DMS114 treated with DMSO at 0.1 percent for 48 hours (cell line): ENCODE results near the gene P3H1.
A peak's percentile ranks its signal among the peaks of the same experiment; 100 is the strongest.
"Not testable (repeated sequence)": the region's sequence is repeated elsewhere in the genome, so short reads cannot be mapped to it uniquely, and the experiment has no call there.

ENCODE experiments used
- DNase-seq: peaks from one replicate; lab custom pipeline; 2025; ENCODE audit not compliant: unreplicated experiment; lab: John Stamatoyannopoulos, UW

The P3H1 gene

DNA sequence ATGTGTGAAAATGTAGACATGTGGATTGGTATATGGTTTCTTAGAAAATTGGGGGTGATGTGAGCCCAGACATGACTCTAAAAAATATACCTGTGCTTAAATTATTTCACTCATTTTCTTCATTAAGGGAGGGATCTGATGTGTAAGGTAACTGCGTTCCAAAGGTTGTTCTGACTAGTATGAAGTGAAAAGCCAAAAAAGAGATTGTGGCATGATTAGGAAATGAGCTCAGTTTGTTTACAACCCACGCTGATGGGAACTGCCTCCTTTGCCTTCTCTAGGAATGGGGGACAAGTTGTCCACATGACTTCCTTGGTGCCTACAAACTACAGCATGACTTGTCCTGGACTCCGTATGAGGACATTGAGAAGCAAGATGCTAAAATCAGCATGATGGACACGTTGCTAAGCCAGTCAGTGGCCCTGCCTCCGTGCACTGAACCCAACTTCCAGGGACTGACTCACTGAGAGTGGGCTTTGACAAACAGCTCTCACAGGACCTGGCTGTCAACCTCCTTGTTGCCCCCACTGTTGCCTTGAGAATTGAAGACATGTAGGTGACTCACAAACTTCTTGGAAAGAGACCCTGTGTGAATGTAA, 8.2 kb upstream of the P3H1 start:
- DNase-seq, result no peak

DNA sequence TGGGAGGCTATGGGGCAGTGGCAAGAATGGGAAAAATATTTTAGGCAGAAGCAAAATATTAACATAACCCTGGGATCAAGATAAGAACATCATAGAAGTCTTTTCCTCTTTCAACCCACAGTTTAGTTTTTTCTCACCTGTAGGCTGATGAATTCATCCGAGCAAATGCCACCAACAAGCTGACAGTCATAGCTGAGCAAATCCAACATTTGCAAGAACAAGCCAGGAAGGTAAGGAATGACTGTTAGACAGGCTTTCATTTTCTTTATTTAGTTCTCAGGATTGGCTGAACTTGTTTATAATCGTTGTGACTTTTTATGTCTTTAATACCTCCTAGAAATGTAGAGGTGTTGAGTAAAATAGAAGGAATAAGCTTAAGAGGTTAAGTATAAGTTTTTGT, 6.6 kb upstream of the P3H1 start:
- no peak for DNase-seq

DNA sequence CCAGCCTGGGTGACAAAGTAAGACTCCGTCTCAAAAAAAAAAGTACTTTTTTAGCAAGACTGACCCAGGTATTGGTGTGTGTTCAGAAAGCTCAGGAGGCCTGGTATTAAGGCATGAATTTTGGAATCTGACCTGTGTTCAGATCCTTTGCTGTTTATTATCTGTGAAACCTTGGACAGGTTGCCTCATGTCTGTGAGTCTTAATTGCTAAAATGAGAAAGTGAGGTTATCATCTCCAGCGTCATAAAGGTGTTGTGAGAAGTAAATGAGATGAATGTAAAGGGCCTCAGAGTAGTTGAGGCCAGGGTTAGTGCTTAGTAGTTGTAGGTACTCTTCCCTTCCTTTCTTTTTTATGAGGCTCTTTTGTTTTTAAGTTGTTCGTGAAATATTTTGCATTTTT, 3.0 kb upstream of the P3H1 start:
- DNase-seq, result no peak

DNA sequence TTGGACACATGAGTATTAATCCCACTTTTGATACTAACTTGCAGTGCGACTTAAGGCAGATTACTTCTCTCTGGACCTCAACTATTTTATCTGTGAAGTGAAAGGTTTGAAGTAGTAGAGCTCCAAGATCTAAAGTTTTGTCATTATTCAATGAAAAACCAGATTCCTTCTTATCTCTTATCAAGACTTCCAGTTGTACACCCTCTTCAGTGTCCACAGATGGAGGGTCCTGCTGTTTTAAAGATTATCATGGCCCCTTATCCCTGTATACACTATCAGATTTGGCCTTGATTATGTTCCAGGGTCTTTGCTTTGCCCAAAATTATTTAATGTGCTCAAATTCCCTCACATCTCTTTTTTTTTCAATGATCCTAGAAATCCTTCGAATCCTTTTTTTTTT, 1.3 kb upstream of the P3H1 start:
- DNase-seq, result no peak

DNA sequence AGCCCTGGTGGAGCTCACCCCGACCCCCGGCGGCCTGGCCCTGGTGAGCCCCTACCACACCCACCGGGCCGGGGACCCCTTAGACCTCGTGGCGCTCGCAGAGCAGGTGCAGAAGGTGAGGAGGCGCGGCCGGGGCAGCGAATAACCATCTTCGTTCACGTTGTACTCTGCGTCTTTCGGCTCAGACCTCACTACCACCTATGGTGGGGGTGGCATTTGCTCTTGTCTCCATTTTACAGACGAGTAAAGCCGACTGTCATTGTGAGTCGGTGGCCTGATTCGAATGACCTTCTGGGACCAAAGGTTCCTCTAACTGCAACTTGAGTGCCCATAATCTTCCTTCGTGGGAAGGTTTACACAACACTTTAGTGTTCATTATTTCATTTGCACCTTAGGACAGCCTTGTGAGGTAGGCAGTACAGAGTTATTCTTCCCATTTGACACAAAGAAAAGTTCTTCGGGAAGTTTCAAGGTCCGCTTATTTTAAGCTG, 727 bp upstream of the P3H1 start:
- DNase-seq, result no peak

GRCh38 chr1:42765832-42766740, 742 bp downstream of the P3H1 start:
- DNase-seq, result peak; percentile 75

GRCh38 chr1:42765269-42765668, 1.6 kb downstream of the P3H1 start:
- DNase-seq, result no peak

DNA sequence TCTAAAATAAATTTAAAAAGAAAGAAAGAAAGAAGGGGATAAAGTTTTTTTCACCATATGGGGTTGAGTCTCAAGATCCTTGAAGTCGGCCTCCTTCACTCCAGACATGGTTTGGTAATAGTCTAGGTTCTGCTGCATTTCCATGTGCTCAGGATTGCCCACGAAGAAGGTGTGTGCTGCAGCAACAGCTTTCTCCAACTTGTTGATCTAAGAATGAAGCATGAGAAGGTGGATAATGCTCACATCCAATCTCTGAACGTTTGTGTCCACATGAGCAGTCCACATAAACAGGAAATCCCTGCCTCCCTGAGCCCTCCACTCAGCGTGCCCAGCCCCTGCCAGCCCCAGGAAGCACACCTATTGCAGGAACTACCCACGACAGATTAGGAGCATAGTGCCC, 4.6 kb downstream of the P3H1 start:
- DNase-seq, result no peak

GRCh38 chr1:42761567-42761966, 5.3 kb downstream of the P3H1 start:
- no peak for DNase-seq

- DNase-seq, result no peak
Observed at GRCh38 chr1:42759114-42759513, 7.7 kb downstream of the P3H1 start.

DNA sequence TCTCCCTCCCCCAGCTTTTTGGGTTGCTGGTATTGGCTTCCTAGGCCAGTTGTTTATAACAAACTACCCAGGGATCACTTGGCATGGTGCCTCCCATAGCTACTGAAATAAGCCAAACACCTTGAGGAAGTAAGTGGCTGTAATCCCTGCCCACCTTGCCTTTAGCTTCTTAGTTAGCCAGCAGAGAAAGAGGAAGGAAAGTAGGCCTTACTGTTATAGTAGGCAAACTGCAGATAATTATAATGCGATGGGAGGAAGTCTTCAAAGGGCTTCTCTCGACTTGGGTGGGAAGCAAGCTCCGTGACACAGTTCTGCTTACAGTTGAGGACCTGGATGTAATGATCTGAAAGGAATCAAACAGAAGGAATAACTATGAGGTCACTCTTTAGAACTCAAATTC, 8.2 kb downstream of the P3H1 start:
- no peak for DNase-seq

GRCh38 chr1:42757892-42758275, 8.9 kb downstream of the P3H1 start:
- DNase-seq, result no peak

DNA sequence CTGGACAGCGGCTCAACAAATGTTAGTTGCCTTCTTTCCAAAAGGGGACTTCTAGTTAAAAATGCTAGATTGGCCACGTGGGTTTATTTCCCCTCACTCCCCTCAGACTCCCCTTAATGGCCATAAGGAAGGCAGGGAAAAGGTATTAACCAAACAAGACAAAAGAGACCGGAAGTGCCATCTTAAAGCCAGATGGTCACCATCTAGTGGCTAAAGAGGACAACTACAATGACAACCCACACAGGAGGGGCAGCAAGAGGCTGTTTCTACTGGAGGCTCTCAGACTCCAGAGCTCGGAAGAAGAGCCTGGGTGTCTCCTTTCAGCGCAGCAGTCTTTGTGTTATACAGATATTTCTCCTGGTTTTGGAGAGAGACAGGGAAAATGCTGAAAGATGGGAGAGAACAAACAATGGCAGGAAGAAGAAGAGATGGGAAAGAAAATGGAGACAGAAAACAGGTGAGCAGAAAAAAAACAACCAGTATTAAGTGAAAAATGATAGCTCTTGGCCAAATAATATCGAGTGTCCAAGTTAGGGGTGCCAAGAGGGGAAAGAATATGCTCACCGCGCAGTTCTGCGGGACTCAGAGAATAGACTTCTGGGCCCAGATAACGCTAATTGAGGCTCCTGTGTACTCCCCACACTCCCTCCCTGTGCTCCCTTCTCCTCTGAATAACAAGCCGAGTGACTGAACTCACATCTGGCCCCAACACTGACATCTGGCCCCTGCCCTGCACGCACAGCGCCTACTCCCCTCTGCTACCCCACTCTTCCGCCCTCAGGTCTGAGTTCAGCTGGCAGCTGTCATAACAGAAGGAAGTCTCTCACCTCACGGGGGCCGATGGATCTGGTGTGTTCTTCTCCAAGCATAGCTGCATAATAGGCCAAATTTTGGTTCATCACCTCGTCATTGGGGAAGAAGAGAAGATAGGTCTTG, 9.6 kb downstream of the P3H1 start:
- peak; percentile 69 for DNase-seq

DNA sequence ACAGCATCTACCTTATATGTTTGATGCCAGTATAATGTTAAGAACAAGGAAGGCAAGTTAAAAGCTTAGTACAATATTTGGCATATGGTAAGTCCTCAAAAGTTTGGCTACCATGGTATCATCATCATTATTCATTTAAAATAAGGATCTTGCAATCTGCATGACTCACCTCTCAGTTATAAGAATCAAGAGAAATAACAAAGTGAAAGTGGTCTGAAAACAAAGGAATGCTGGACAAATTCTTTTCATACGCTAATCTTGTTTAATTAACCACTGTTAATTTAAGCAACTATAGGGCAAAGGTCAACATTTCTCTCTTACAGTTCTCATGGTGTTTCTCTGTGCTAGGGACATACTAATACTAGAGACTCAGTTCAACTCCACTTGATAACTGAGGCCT, 13.8 kb downstream of the P3H1 start:
- DNase-seq, result no peak

GRCh38 chr1:42752284-42752683, 14.5 kb downstream of the P3H1 start:
- DNase-seq, result no peak

DNA sequence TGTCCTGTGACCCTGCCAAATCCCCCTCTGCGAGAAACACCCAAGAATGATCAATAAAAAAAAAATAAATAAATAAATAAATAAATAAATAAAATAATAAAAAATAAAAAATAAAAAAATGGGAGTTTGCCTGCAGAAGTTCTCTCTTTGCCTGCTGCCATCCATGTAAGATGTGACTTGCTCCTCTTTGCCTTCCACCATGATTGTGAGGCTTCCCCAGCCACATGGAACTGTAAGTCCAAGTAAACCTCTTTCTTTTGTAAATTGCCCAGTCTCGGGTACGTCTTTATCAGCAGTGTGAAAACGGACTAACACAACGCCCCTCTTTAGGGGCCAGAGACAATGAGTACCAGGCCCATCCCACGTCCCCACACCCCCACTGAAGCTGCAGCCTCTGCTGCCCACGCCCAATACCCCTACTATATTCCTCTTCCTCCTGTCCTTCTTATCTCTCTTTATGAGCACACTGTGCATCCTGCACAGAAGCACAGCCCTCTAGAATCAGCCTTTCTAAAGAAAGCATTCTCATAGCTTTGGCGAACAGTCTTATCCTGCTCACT, 15.2 kb downstream of the P3H1 start:
- DNase-seq, result not testable (repeated sequence)

DNA sequence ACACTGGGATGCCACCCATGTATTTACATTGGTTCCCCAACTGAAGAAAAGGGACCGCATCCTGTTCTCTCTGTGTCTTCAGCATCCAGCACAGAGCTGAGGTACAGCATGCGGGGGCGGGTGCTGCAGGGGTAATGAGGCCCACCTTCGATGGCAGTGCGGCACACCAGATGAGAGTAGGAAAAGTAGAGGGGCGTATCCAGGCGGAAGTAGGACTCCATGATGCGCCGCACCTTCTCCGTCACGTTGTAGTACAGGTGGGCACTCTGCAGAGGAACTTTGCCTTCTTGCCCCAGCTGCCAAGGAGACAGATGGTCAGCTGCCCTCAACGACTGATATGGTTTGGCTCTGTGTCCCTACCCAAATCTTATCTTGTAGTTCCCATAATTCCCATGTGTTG, 16.8 kb downstream of the P3H1 start:
- DNase-seq, result no peak

GRCh38 chr1:42748461-42749410, 18.1 kb downstream of the P3H1 start:
- DNase-seq, result no peak

- DNase-seq, result no peak
Observed at GRCh38 chr1:42748021-42748420, 18.8 kb downstream of the P3H1 start.

DNA sequence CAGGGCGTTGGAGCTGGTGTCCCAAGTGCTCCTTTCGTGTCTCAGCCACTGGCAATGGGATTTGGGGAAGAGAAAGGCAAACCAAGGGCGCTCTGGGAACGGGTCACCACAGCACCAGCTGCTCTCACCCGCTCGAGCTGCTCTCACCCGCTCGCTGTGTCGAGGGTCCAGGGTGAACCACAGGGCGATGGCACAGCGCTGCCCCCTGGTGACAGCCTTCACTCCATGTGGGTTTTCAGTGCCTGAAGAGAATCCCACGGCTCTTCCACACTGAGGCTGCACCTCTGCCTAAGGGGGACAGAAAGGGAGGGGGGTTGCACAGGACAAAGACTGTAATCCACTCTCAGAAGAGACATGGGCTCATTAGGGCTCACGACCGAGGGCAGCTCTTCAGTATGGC, 19.7 kb downstream of the P3H1 start:
- DNase-seq, result no peak
